CD14-positive monocyte (primary cell): ENCODE measurements around the gene PARP4. TPM values are rescaled to one million over a fixed set of nuclear protein-coding genes. Genes with fewer than 3 reads are reported as not detected.
A peak's percentile ranks its signal among the peaks of the same experiment; 100 is the strongest.
"Not testable (repeated sequence)": the region's sequence is repeated elsewhere in the genome, so short reads cannot be mapped to it uniquely, and the experiment has no call there.

Experiments
- DNase-seq, 3 donors: peaks; one replicate each; pipeline ENCODE4 v3.0.0-alpha.2; 2011 to 2022
- H2AFZ ChIP-seq: 2 replicates; pipeline ENCODE4 v1.6.0; 2012; ENCODE audit warnings: mild to moderate bottlenecking, low read depth, low read length, inconsistent platforms; ENCODE audit not compliant: insufficient read depth, poor library complexity, severe bottlenecking
- H3K27ac ChIP-seq, 2 donors: 1 replicate in 1 of 2; 2 replicates in 1 of 2; pipeline ENCODE4 v1.5.1; 2012 to 2013; ENCODE audit warnings: low read length in 2 of 2, control low read depth in 1 of 2, inconsistent platforms in 1 of 2, low read depth in 1 of 2, mild to moderate bottlenecking in 1 of 2
- H3K27me3 ChIP-seq, 2 donors: one replicate each; pipeline versions ENCODE4 v1.6.0 to v1.6.1; 2011 to 2013; ENCODE audit warnings: low read length in 2 of 2; ENCODE audit not compliant: control insufficient read depth in 2 of 2, insufficient read depth in 2 of 2
- H3K36me3 ChIP-seq, 2 donors: replicated peaks in 1 of 2; 1 replicate in 1 of 2; 2 replicates in 1 of 2; pipeline versions ENCODE4 v1.5.1 to v1.6.1; 2012 to 2013; ENCODE audit warnings: low read length in 2 of 2, control low read depth in 1 of 2, inconsistent platforms in 1 of 2, mild to moderate bottlenecking in 1 of 2; ENCODE audit not compliant: insufficient read depth in 2 of 2, control insufficient read depth in 1 of 2
- H3K4me1 ChIP-seq, 2 donors: 1 replicate in 1 of 2; 2 replicates in 1 of 2; pipeline versions ENCODE4 v1.5.1 to v1.6.1; 2012 to 2013; ENCODE audit warnings: low read length in 2 of 2, control low read depth in 1 of 2, inconsistent platforms in 1 of 2, mild to moderate bottlenecking in 1 of 2, moderate library complexity in 1 of 2; ENCODE audit not compliant: insufficient read depth in 2 of 2, control insufficient read depth in 1 of 2
- H3K4me2 ChIP-seq: replicated peaks from 2 replicates; pipeline ENCODE3; 2012; ENCODE audit warnings: low read length, moderate library complexity, mild to moderate bottlenecking; ENCODE audit not compliant: poor library complexity, severe bottlenecking; ENCODE audit errors: extremely low read depth
- H3K4me3 ChIP-seq, 3 experiments: fragments of 200-600 bp in 1 of 3; sonication (generic) in 1 of 3; replicated peaks in 1 of 3; 1 replicate in 2 of 3; 2 replicates in 1 of 3; pipeline ENCODE4 v1.5.1; 2011 to 2013; ENCODE audit warnings: low read length in 3 of 3, mild to moderate bottlenecking in 3 of 3, control low read depth in 2 of 3, low read depth in 2 of 3, inconsistent platforms in 1 of 3, moderate library complexity in 1 of 3
- H3K79me2 ChIP-seq: 2 replicates; pipeline ENCODE4 v1.6.0; 2012; ENCODE audit warnings: mild to moderate bottlenecking, control low read depth, inconsistent platforms, low read length, moderate library complexity; ENCODE audit not compliant: insufficient read depth
- H3K9ac ChIP-seq: 2 replicates; pipeline ENCODE4 v1.6.0; 2017; ENCODE audit warnings: low read length, mild to moderate bottlenecking; ENCODE audit not compliant: insufficient read depth, poor library complexity, severe bottlenecking
- H3K9me3 ChIP-seq, 2 donors: replicated peaks in 1 of 2; 1 replicate in 1 of 2; 2 replicates in 1 of 2; pipeline versions ENCODE4 v1.5.1 to v1.6.1; 2012 to 2013; ENCODE audit warnings: low read length in 2 of 2, control low read depth in 1 of 2; ENCODE audit not compliant: control insufficient read depth in 1 of 2, insufficient read depth in 1 of 2
- H4K20me1 ChIP-seq: 2 replicates; pipeline ENCODE4 v1.6.0; 2012; ENCODE audit warnings: mild to moderate bottlenecking, low read length, control low read depth, moderate library complexity; ENCODE audit not compliant: insufficient read depth
- H3K27ac Mint-ChIP-seq, 7 donors: one replicate each; pipeline ENCODE4 v1.8.0; 2020; ENCODE audit warnings: mild to moderate bottlenecking in 7 of 7, mixed read lengths in 7 of 7, moderate library complexity in 6 of 7, inconsistent platforms in 2 of 7
- H3K27me3 Mint-ChIP-seq, 3 donors: one replicate each; pipeline ENCODE4 v1.8.0; 2021 to 2022; ENCODE audit warnings: low read depth in 3 of 3, mild to moderate bottlenecking in 3 of 3, mixed read lengths in 3 of 3, moderate library complexity in 3 of 3, inconsistent platforms in 1 of 3
- H3K36me3 Mint-ChIP-seq, 2 donors: one replicate each; pipeline ENCODE4 v1.8.0; 2020; ENCODE audit warnings: mixed read lengths in 2 of 2, inconsistent platforms in 1 of 2, mild to moderate bottlenecking in 1 of 2
- H3K4me1 Mint-ChIP-seq: one replicate; pipeline ENCODE4 v1.8.0; 2020; ENCODE audit warnings: mild to moderate bottlenecking, mixed read lengths
- H3K4me3 Mint-ChIP-seq, 2 donors: one replicate each; pipeline ENCODE4 v1.8.0; 2020; ENCODE audit warnings: mild to moderate bottlenecking in 2 of 2, mixed read lengths in 2 of 2, moderate library complexity in 1 of 2
- H3K9me3 Mint-ChIP-seq, 7 donors: one replicate each; pipeline ENCODE4 v1.8.0; 2020 to 2022; ENCODE audit warnings: mixed read lengths in 7 of 7, mild to moderate bottlenecking in 6 of 7, moderate library complexity in 6 of 7, inconsistent platforms in 2 of 7
- CTCF ChIP-seq: fragments of 200-600 bp; IDR thresholded peaks from one replicate; pipeline ENCODE4 v1.8.0; 2022; ENCODE audit warnings: antibody characterized with exemption, mild to moderate bottlenecking
- WGBS: methylation state at CpG from one replicate; pipeline ENCODE4 v1.1.5; 2013; ENCODE audit warnings: missing lambda C conversion rate; ENCODE audit not compliant: insufficient coverage; 5-methylcytosine and 5-hydroxymethylcytosine counted together
- intact Hi-C, 2 donors: fragments of 100-400 bp; cut with micrococcal nuclease; formaldehyde crosslinking; loops; one replicate each; pipeline versions ENCODE4 v1.15.0 to v1.15.1; 2023
- polyA plus RNA-seq, 3 donors: library from polyadenylated mRNA; depleted of rRNA in 1 of 3; unstranded in 2 of 3; stranded (reverse) in 1 of 3; fragments of 300-500 nt in 2 of 3; fragments of >200 nt in 1 of 3; fragmentation: Illumina TruSeq in 2 of 3; gene quantifications; 1 replicate in 2 of 3; 2 replicates in 1 of 3; pipeline ENCODE4 v1.2.3, GENCODE V29; 2012 to 2021

Gene PARP4
- polyA plus RNA-seq, 3 donors = 34.0 to 56.8 (median 51.9) TPM

- H3K4me2 ChIP-seq = no peak overlapping the region
- H3K27me3 ChIP-seq = no peaks in the 10 kb centered on the region
- H3K9ac ChIP-seq = no peak overlapping the region
- H3K9me3 ChIP-seq = no peaks in the 10 kb centered on the region
- WGBS = 48% methylated on average over 7 of the region's 7 CpGs
- H3K4me3 ChIP-seq = no peak overlapping the region
- Mint-ChIP-seq H3K27ac (no peak overlapping the region), H3K36me3 (peaks cover 92 to 98% of the 10 kb centered on the region in 2 donors), H3K4me1 (no peaks in the 10 kb centered on the region), H3K27me3 (no peaks in the 10 kb centered on the region), H3K4me3 (no peak overlapping the region), H3K9me3 (no peaks in the 10 kb centered on the region)
- no peaks in the 10 kb centered on the region for H3K79me2 ChIP-seq
- H2AFZ ChIP-seq = no peak overlapping the region
- no peak for DNase-seq
- H4K20me1 ChIP-seq = peaks cover 16% of the 10 kb centered on the region
- intact Hi-C loops = no loop called here
- peak overlapping the region in 1 of 2 donors; percentile 23 for H3K27ac ChIP-seq
- TF ChIP-seq CTCF = no peak
- no peaks in the 10 kb centered on the region for H3K4me1 ChIP-seq
- peaks cover 84 to 100% of the 10 kb centered on the region in 2 donors for H3K36me3 ChIP-seq
These were observed 20.7 kb downstream of the PARP4 start for GRCh38 chr13:24491845-24492244.

GRCh38 chr13:24489721-24490120 lies 22.9 kb downstream of the PARP4 start:
- no peak for TF ChIP-seq CTCF
- H3K4me2 ChIP-seq = no peak overlapping the region
- H4K20me1 ChIP-seq = peaks cover 5% of the 10 kb centered on the region
- no peaks in the 10 kb centered on the region for H3K79me2 ChIP-seq
- no peak overlapping the region for H3K9ac ChIP-seq
- no peak overlapping the region for H3K27ac ChIP-seq
- H3K36me3 Mint-ChIP-seq = peaks cover 89 to 96% of the 10 kb centered on the region in 2 donors
- intact Hi-C loops = no loop called here
- DNase-seq = no peak
- no peak overlapping the region for H2AFZ ChIP-seq
- no peaks in the 10 kb centered on the region for H3K4me1 Mint-ChIP-seq
- 91% methylated on average over 6 of the region's 6 CpGs for WGBS
- no peaks in the 10 kb centered on the region for H3K27me3 ChIP-seq
- no peak overlapping the region for H3K4me3 Mint-ChIP-seq
- H3K27me3 Mint-ChIP-seq = no peaks in the 10 kb centered on the region
- H3K36me3 ChIP-seq = peaks cover 84 to 99% of the 10 kb centered on the region in 2 donors
- H3K9me3 ChIP-seq = no peaks in the 10 kb centered on the region
- no peaks in the 10 kb centered on the region for H3K9me3 Mint-ChIP-seq
- peak overlapping the region in 1 of 7 donors; percentile 50 for H3K27ac Mint-ChIP-seq
- no peaks in the 10 kb centered on the region for H3K4me1 ChIP-seq
- no peak overlapping the region for H3K4me3 ChIP-seq

- H3K4me2 ChIP-seq, H3K4me3 Mint-ChIP-seq, H3K27me3 ChIP-seq, H2AFZ ChIP-seq, H3K4me1 ChIP-seq, H3K27ac Mint-ChIP-seq, H3K9ac ChIP-seq, H4K20me1 ChIP-seq, H3K27ac ChIP-seq, intact Hi-C loops, H3K79me2 ChIP-seq, H3K27me3 Mint-ChIP-seq, DNase-seq, H3K9me3 Mint-ChIP-seq, H3K4me3 ChIP-seq, H3K4me1 Mint-ChIP-seq, H3K9me3 ChIP-seq: not testable (repeated sequence)
- H3K36me3 ChIP-seq = peaks cover 83 to 99% of the 10 kb centered on the region in 2 donors
- WGBS = 100% methylated on average over 2 of the region's 8 CpGs
- H3K36me3 Mint-ChIP-seq = peaks cover 88 to 95% of the 10 kb centered on the region in 2 donors
These were observed 24.5 kb downstream of the PARP4 start for GRCh38 chr13:24488092-24488491.
